ENCODE data around the gene SLC39A11.
"Not testable (repeated sequence)": the region's sequence is repeated elsewhere in the genome, so short reads cannot be mapped to it uniquely, and the experiment has no call there.

The SLC39A11 gene

DNA sequence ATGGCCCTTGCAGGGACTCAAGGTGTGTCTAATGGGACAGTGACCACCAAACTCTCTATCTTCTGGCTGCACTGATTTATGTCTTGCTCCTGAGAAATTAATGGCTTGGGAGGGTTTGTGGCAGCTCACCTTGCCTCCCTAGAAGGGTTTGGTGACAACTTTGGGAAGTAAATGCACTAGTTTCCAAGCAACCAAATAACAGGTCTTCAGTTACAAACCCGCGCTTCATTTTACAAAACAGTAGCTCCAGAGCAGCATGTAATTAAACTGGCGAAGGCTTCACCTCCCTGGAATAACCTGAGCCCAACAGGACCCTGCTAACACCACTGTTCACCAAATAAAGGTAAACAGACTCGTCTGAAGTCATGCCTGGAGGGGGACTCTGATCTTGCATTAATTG, 318.3 kb downstream of the SLC39A11 start:
- peaks cover 43% of the 10 kb centered on the region for H3K36me3 ChIP-seq
- H3K4me3 ChIP-seq (ENCODE audit: low read depth, low read length), result no peak overlapping the region
- no peak overlapping the region for H3K27ac ChIP-seq
- DNase-seq, result no peak
- H3K27me3 ChIP-seq (ENCODE audit: insufficient read depth, low read depth, severe bottlenecking), result no peaks in the 10 kb centered on the region
- no peak for TF ChIP-seq CTCF (IDR thresholded peaks at IDR 0.05; ENCODE audit: low read depth, low read length)
- peaks cover 13% of the 10 kb centered on the region for H3K9me3 ChIP-seq (ENCODE audit: severe bottlenecking)

- Histone ChIP-seq H3K36me3 (peaks cover 45% of the 10 kb centered on the region), H3K9me3 (ENCODE audit: severe bottlenecking) (peaks cover 13% of the 10 kb centered on the region)
- not testable (repeated sequence) for DNase-seq; H3K27ac ChIP-seq; H3K4me3 ChIP-seq (ENCODE audit: low read depth, low read length); H3K27me3 ChIP-seq (ENCODE audit: insufficient read depth, low read depth, severe bottlenecking)
Observed at GRCh38 chr17:72773225-72773624, 319.3 kb downstream of the SLC39A11 start.

- Histone ChIP-seq H3K36me3 (peaks cover 52% of the 10 kb centered on the region), H3K27me3 (ENCODE audit: insufficient read depth, low read depth, severe bottlenecking) (no peaks in the 10 kb centered on the region), H3K4me3 (ENCODE audit: low read depth, low read length) (no peak overlapping the region), H3K27ac (no peak overlapping the region), H3K9me3 (ENCODE audit: severe bottlenecking) (peaks cover 21% of the 10 kb centered on the region)
- no peak for DNase-seq
- no peak for TF ChIP-seq CTCF (IDR thresholded peaks at IDR 0.05; ENCODE audit: low read depth, low read length)
Observed at GRCh38 chr17:72772331-72772821, 320.1 kb downstream of the SLC39A11 start.

- DNase-seq, result no peak
- Histone ChIP-seq H3K27me3 (ENCODE audit: insufficient read depth, low read depth, severe bottlenecking) (no peaks in the 10 kb centered on the region), H3K36me3 (peaks cover 57% of the 10 kb centered on the region), H3K4me3 (ENCODE audit: low read depth, low read length) (no peak overlapping the region), H3K27ac (no peak overlapping the region), H3K9me3 (ENCODE audit: severe bottlenecking) (peaks cover 26% of the 10 kb centered on the region)
- TF ChIP-seq CTCF (IDR thresholded peaks at IDR 0.05; ENCODE audit: low read depth, low read length), result no peak; the same call in 1 of the 2 replicates
Observed at GRCh38 chr17:72771734-72772133, 320.8 kb downstream of the SLC39A11 start.

- DNase-seq, result no peak
- TF ChIP-seq CTCF (IDR thresholded peaks at IDR 0.05; ENCODE audit: low read depth, low read length), result no peak
- peaks cover 28% of the 10 kb centered on the region for H3K9me3 ChIP-seq (ENCODE audit: severe bottlenecking)
- H3K27me3 ChIP-seq (ENCODE audit: insufficient read depth, low read depth, severe bottlenecking), result no peaks in the 10 kb centered on the region
- no peak overlapping the region for H3K4me3 ChIP-seq (ENCODE audit: low read depth, low read length)
- H3K27ac ChIP-seq, result no peak overlapping the region
- peaks cover 35% of the 10 kb centered on the region for H3K36me3 ChIP-seq
Observed at GRCh38 chr17:72766761-72767356, 325.6 kb downstream of the SLC39A11 start.

DNA sequence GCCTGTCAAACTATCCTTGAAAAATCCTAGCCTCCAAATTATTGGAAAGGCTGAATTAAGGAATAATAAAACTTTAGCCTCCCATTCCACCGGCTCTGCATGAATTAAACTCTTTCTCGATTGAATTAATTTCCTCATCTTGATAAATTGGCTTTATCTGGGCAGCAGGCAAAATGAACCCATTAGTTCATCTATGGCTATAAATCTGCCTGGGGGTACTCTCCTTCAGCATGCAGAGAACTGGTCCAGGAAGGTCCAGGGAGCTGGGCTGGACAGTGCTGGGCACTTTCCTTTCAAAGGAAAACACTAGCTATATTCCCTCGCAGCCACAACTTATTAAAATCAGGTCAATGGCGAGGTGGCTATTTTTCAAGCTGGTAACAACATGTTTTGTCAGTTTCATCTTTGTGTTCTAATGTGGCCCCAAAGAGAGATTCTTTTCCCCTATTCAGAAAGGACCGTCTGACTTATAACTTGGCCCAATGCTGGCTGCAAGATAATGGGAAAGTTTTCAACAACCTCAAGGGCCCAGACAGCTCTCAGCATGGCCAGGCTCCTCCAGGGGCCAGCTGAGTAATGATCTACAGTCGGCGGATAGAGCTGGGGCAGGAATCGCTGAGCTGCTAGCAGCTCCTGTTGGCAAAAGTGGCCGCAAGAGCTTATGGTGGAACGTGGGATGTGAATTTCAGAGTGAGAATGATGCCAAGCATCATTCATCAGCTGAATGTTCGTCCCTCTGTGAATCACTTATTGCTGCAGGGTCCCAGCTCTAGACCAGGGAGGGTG, 326.9 kb downstream of the SLC39A11 start:
- H3K9me3 ChIP-seq (ENCODE audit: severe bottlenecking), result peaks cover 26% of the 10 kb centered on the region
- H3K4me3 ChIP-seq (ENCODE audit: low read depth, low read length), result no peak overlapping the region
- H3K36me3 ChIP-seq, result peaks cover 25% of the 10 kb centered on the region
- TF ChIP-seq CTCF (IDR thresholded peaks at IDR 0.05; ENCODE audit: low read depth, low read length), result no peak
- DNase-seq, result no peak
- H3K27ac ChIP-seq, result no peak overlapping the region
- H3K27me3 ChIP-seq (ENCODE audit: insufficient read depth, low read depth, severe bottlenecking), result no peaks in the 10 kb centered on the region

All from WERI-Rb-1 (cell line).